Stimulated activated CD8-positive, alpha-beta memory T cell treated with anti-CD3 and anti-CD28 coated beads, Interleukin-15, amount 100 ng/mL, for 48 hours (primary cell): ENCODE measurements around the gene ZBTB1.
"Not testable (repeated sequence)": the region's sequence is repeated elsewhere in the genome, so short reads cannot be mapped to it uniquely, and the experiment has no call there.

Experiments
- DNase-seq, 2 donors: peaks; one replicate each; pipeline ENCODE4 v3.0.0-alpha.2; 2020; ENCODE audit warnings: low read depth in 2 of 2

The ZBTB1 gene

DNA sequence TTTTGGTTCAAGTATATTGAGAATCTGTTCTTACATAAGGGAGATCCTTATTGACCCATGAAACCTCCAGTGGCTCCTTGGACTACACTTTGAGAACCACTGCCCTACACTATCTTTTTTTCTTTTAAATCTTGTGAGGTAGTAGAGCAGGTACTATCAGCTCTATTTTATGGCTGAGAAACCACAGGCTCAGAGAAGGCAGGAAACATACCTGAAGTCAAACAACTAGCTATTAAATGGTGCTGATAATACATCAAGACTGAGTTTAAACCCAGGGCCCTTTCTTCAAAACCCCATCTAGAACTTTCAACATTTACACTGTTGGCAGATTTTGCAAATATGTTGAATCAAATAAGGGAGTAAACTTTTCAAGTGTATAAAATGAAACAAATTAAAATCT is 7.8 kb upstream of the ZBTB1 start:
- DNase-seq = no peak

DNA sequence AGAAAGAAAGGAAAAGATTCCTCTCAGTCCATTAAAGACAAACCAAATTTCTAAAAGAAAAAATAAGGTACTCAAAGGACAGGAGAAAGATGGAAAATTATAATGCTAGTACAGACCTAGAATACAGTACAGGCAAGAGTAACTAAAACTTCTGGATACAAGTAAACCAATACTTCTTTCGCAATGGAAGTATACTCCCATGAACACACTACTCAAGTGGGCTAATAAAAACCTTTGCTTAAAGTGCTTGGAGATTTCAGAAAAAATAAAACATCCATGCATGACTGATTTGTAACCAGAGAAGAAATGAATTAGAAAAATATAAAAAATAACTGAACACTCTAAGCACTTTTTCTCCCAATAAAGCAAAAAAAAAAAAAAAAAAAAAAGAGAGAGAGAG is 4.5 kb upstream of the ZBTB1 start:
- DNase-seq = no peak

GRCh38 chr14:64501411-64502171 is 3.0 kb upstream of the ZBTB1 start:
- no peak for DNase-seq

DNA sequence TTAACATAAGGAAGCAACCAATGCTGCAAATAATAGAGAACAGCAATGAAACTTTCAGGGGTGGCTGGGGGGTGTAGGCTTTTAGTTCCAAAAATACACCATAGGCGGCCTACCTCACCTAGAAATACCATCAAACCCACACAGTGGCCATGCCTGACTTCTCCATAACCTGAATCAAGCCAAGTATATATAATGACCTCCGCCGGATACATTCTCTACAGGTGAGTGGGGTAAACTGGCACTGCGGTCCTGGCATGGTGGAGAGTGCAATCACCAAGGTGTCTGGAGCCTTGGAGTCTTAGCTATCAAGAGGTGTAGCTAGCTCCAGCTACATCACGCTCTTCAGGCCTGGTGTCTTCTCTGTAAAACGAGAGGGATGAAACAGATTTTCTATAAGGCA is 2.1 kb upstream of the ZBTB1 start:
- no peak for DNase-seq

- no peak for DNase-seq
Observed at GRCh38 chr14:64502887-64503433, 1.6 kb upstream of the ZBTB1 start.

DNA sequence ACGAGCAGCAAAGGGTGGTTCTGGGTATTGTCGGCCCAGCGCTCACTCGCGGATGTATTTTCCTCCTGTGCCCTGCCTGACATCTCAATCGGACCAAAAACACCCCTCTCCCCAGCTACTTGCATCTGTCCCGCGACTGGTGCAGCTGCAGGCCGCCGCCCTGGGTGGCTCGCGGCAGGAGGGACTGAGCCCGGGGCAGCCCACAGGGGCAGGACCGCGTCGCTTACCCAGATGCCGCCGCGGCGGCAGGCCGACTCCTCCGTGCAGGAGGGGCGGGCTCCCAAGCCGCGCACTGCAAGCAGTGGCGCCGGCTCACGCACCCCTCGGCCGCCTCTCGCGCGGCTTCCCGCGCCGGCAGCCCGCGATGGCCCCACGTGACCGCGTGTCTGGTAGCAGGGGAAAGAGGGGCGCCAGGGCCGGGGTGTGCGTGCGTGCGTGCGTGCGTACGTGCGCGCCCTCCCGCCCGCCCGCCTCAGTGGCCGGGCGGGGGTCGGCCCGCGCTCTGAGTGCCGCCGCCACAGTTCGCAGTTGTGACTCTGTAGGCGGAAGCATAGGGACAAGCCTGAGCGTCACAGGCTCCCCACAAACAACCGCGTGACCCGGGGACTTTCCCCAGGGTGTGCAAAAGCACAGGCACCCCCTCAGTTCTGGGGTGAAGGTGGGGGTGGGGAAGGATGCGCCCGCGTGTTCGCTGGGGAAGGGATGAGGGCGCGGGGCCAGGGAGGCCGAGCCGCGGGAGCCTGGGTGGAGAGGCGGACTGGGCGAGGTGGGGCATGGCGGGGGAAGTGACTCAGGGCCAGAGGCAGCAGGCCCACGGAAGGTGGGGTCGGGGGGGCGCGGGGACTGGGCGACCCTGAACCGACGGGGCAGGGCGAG is 898 bp upstream of the ZBTB1 start, which contains the start of gene ZBTB25:
TSS of gene ZBTB25 (minus strand) at position 405 of the 876 bp plus-strand sequence. CDS start 13,305 bp downstream, outside the sequence.
- DNase-seq = peak; percentile 91 to 93

- peak; percentile 79 to 81 for DNase-seq
Observed at GRCh38 chr14:64504897-64505794, 576 bp downstream of the ZBTB1 start.

DNA sequence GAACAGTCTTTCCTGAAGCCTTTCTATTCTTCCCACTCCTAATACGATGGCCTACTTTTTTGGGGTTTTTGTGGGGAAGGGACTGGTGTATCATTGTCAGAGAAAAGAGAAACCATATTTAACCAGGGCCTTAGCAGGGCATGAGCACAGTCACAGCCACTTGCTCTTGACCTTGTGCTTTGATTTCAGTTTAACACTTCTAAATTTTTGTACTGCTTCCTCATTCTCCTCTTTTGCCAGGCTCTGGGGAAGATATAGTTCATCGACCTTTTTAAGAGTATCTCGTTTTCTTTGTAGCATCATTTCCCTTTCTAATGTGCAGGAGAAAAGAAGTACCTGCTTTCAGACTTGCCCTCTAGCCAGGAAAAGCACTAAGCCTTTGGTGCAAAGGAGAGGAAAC is 2.2 kb downstream of the ZBTB1 start:
- no peak for DNase-seq

DNA sequence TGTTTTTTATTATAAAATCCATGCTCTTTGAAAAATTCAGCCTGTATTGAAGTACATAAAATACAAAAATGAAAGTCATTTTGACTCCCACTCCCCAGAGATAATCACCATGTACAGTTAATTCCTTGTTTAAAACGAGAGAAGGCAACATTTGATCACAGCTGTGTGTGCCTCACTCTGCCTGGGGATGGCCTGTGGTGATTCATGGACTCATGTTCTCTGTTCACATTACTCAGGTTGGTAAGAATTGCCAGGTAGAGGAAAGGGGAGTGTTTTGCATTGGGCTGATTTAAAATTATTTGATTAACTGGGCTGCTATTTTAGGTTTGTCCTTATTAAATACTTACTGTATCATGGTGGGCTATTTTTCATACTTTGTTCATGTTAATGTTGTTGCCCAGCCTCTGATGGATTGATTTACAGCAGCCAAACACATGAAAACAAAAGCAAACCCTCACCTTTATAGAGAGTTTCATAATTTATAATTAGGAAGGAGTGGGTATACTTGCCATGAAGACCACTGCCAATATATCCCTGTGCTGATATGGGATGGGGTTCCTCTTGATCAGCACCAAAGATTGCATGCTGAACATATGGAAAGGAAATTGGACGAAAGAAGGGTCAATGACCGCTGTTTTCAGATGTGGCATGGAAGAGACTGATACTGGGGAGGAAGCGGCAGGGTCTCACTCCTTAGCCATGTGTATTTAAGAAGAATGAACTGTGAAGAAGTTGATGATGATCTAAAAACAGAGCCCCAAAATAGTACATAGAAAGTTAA is 3.0 kb downstream of the ZBTB1 start:
- DNase-seq = peak in 1 of 2 donors; percentile 22

GRCh38 chr14:64508215-64508776 is 3.7 kb downstream of the ZBTB1 start:
- DNase-seq = no peak

- no peak for DNase-seq
Observed at GRCh38 chr14:64509036-64509435, 4.5 kb downstream of the ZBTB1 start.

GRCh38 chr14:64510825-64511671 is 6.5 kb downstream of the ZBTB1 start:
- peak; percentile 20 to 38 for DNase-seq

GRCh38 chr14:64513271-64513670 is 8.7 kb downstream of the ZBTB1 start:
- no peak for DNase-seq

DNA sequence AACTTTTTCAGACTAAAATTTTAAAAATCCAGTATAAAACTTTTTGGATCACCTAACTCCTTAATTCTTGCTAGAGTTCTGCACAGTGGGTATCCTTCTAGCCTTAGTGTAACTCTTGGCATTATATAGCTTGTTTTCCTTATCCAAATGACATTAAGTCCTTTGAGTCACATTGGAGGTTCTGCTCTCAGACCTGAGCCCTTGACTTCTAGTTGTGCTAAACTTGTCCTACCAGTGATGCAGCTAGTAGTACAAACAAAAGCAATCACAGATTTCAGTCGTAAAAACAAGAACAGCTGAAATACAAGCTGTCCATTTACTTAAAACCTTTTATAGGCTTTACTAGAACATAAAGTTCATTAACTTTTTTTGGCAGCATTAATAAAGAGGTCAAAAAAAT is 10.5 kb downstream of the ZBTB1 start:
- no peak for DNase-seq

DNA sequence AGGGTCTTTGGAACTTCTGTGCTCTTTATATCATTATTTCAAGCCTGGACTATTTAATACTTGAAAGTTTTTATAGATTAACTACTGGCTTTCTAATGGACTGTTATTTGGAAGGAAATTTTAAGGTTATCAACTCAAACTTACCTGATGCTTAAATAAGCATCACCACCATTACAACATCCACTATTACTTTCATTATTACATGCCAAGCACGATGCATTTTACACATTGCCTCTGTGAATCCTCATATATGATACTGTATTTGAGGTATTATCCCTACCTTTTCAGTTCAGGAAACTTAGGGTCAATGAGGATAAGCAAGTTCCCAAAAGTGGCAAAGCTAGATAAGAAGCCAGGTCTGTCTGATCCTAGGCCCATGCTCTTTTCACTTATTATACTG is 12.4 kb downstream of the ZBTB1 start:
- DNase-seq = no peak

DNA sequence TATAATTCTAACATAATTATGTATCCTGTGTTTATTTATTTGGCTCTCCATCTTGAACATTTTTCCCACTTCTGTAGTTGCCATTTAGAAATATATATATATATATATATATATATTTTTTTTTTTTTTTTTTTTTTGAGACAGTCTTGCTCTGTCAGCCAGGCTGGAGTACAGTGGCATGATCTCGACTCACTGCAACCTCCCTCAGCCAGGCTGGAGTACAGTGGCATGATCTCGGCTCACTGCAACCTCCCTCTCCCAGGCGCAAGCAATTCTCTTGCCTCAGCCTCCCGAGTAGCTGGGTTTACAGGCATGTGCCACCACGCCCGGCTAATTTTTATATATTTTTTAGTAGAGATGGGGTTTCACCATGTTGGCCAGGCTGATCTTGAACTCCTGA is 13.1 kb downstream of the ZBTB1 start:
- DNase-seq = not testable (repeated sequence)

GRCh38 chr14:64518229-64518628 is 13.7 kb downstream of the ZBTB1 start:
- no peak for DNase-seq

GRCh38 chr14:64520699-64521098 is 16.1 kb downstream of the ZBTB1 start:
- DNase-seq = no peak

- DNase-seq = no peak
Observed at GRCh38 chr14:64522591-64523355, 18.2 kb downstream of the ZBTB1 start.
